Adrenal gland (tissue), 12 donors: ENCODE data around the gene ARL15. TPM values are rescaled to one million over a fixed set of nuclear protein-coding genes. Genes with fewer than 3 reads are reported as not detected.

Source experiments
- DNase-seq, 7 donors: peaks; one replicate each; pipeline ENCODE4 v3.0.0-alpha.2; 2019 to 2020
- H3K27ac ChIP-seq, 5 donors: fragments of 200-600 bp; sonication (generic) in 4 of 5; 1 replicate in 3 of 5; 2 replicates in 2 of 5; pipeline versions ENCODE4 v1.5.1 to v1.8.0; 2016 to 2020; ENCODE audit warnings: mild to moderate bottlenecking in 1 of 5
- H3K27me3 ChIP-seq: fragments of 200-600 bp; 2 replicates; pipeline ENCODE4 v1.8.0; 2021
- H3K36me3 ChIP-seq, 2 donors: fragments of 200-600 bp; replicated peaks in 1 of 2; 1 replicate in 1 of 2; 2 replicates in 1 of 2; pipeline versions ENCODE4 v1.5.1 to v1.8.0; 2018 to 2022
- H3K4me1 ChIP-seq, 2 donors: fragments of 200-600 bp; replicated peaks in 1 of 2; 1 replicate in 1 of 2; 2 replicates in 1 of 2; pipeline versions ENCODE4 v1.5.1 to v1.8.0; 2018 to 2021
- H3K4me3 ChIP-seq, 4 donors: fragments of 200-600 bp; sonication (generic) in 3 of 4; one replicate each; pipeline ENCODE4 v1.5.1; 2016 to 2018
- H3K9me3 ChIP-seq, 3 donors: fragments of 200-600 bp; sonication (generic) in 1 of 3; replicated peaks in 1 of 3; 1 replicate in 2 of 3; 2 replicates in 1 of 3; pipeline versions ENCODE4 v1.5.1 to v1.8.0; 2016 to 2021
- CTCF ChIP-seq, 6 experiments: fragments of 450-650 bp in 4 of 6; fragments of 200-600 bp in 2 of 6; sonication (generic) in 1 of 6; IDR thresholded peaks; 1 replicate in 5 of 6; 2 replicates in 1 of 6; pipeline versions ENCODE4 v1.5.1 to v1.8.0; 2016 to 2021; ENCODE audit warnings: antibody characterized with exemption in 6 of 6, mild to moderate bottlenecking in 2 of 6, moderate library complexity in 1 of 6
- POLR2A ChIP-seq, 2 donors: fragments of 450-650 bp; IDR thresholded peaks; one replicate each; pipeline ENCODE4 v1.6.1; 2017; ENCODE audit warnings: antibody characterized with exemption in 2 of 2, mild to moderate bottlenecking in 2 of 2, moderate library complexity in 1 of 2
- WGBS, 4 donors: extraction: QIAGEN DNeasy Blood & Tissue Kit in 2 of 4; methylation state at CpG; one replicate each; pipeline versions ENCODE4 v1.1.5 to v1.1.7; 2013 to 2017; 5-methylcytosine and 5-hydroxymethylcytosine counted together
- intact Hi-C, 2 donors: fragments of 100-400 bp; cut with DNase I; formaldehyde crosslinking; loops; one replicate each; pipeline versions ENCODE4 v1.14.1 to v1.15.0; 2022 to 2023
- polyA plus RNA-seq, 3 donors: library from polyadenylated mRNA; stranded (reverse); fragments of 200-250 nt in 2 of 3; fragments of 350-450 nt in 1 of 3; fragmentation: Illumina TruSeq in 1 of 3; extraction: RNeasy Lipid Tissue Mini Kit (QIAGEN cat#74804) in 1 of 3; gene quantifications; one replicate each; pipeline ENCODE4 v1.2.3, GENCODE V29; 2013 to 2014
- total RNA-seq, 9 donors: library from RNA; depleted of rRNA in 4 of 9; stranded (reverse); fragments of >200 nt in 4 of 9; fragments of 120-200 nt in 1 of 9; fragmentation: NEBNext Ultra II Directional in 1 of 9; extraction: Animal tissue kit (Norgen Biotek cat#: 25700) in 1 of 9; gene quantifications; one replicate each; pipeline versions ENCODE4 v1.1.0 to v1.2.4, GENCODE V29; 2013 to 2023
- donor health status: healthy with polysubstance abuse.
- donor health status: Bipolar disorder and iron deficiency.
- donor health status: DM: yes; HTN: yes; CAD: no.
- donor health status: DM: no; HTN: no; CAD: no.
- donor health status: DM: no; HTN: no; CAD: no.
- donor health status: DM: yes; HTN: yes; CAD: no.

The ARL15 gene
- total and polyA plus RNA-seq, 12 donors: 12.1 to 85.6 (median 38.9) TPM

DNA sequence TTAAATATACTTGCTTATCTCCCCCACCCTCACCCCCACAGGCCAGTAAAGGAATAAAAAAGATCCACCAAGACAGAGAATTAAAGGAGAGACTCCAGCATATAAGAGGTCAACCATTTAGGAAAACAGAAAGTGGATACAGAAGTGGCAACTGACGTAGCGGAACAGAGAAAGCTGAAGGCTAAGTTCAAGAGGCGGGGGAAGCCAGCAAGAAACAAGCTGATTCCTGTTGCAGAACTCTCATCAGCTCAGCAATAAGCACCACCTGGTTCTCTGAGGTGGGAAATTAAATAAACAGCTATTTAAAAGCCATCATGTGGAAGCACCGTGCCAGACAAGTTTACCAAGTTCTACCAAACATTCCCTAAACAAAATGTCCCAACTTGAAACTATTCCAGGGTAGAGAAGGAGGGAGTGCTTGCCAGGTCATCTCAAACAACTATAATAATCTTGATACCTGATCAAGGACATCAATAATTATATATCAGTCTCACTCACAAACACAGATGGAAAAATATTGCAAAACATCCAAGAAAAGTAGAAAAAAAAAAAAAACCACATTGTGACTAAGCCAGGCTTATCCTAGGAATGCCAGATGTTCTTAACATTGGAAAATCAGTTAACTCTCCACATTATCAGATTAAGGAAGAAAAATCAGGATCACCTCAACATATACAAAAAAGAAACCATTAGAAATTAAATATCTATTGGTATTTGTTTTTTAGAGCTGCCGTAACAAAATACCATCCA is 7.3 kb upstream of the ARL15 start:
- Histone ChIP-seq H3K4me1 (peaks cover 0 to 5% of the 10 kb centered on the region in 2 donors), H3K4me3 (no peak overlapping the region), H3K9me3 (no peaks in the 10 kb centered on the region), H3K27ac (no peak overlapping the region), H3K36me3 (no peaks in the 10 kb centered on the region), H3K27me3 (no peaks in the 10 kb centered on the region)
- intact Hi-C loops: loop anchor here (10.0 kb wide), 2 partner anchors 63 to 97 kb away; no protein-coding TSS in a partner anchor
- no peak for DNase-seq
- 82 to 89% (median 83%) methylated on average over 5 of the region's 5 CpGs for WGBS, 4 donors
- no peak for TF ChIP-seq POLR2A (IDR thresholded peaks at IDR 0.05)
- no peak for TF ChIP-seq CTCF (IDR thresholded peaks at IDR 0.05)

- H3K27ac ChIP-seq: no peak overlapping the region
- H3K4me1 ChIP-seq: peaks cover 0 to 2% of the 10 kb centered on the region in 2 donors
- H3K9me3 ChIP-seq: no peaks in the 10 kb centered on the region
- no peaks in the 10 kb centered on the region for H3K27me3 ChIP-seq
- TF ChIP-seq CTCF (IDR thresholded peaks at IDR 0.05) (no peak), POLR2A (IDR thresholded peaks at IDR 0.05) (no peak)
- WGBS, 4 donors: 85 to 90% (median 89%) methylated on average over 5 of the region's 5 CpGs
- intact Hi-C loops: loop anchor here (10.0 kb wide), 2 partner anchors 61 to 99 kb away; no protein-coding TSS in a partner anchor
- DNase-seq: no peak
- H3K36me3 ChIP-seq: no peaks in the 10 kb centered on the region
- H3K4me3 ChIP-seq: no peak overlapping the region
Observed at GRCh38 chr5:54315736-54316528, 5.6 kb upstream of the ARL15 start.

- Histone ChIP-seq H3K4me1 (peaks cover 9 to 10% of the 10 kb centered on the region in 2 donors), H3K36me3 (no peaks in the 10 kb centered on the region), H3K27me3 (no peaks in the 10 kb centered on the region), H3K27ac (no peak overlapping the region), H3K9me3 (no peaks in the 10 kb centered on the region), H3K4me3 (no peak overlapping the region)
- no peak for TF ChIP-seq POLR2A (IDR thresholded peaks at IDR 0.05)
- no peak for TF ChIP-seq CTCF (IDR thresholded peaks at IDR 0.05)
- intact Hi-C loops: loop anchor here (10.0 kb wide), 2 partner anchors 59 to 101 kb away; no protein-coding TSS in a partner anchor
- 75 to 87% (median 84%) methylated on average over 7 of the region's 7 CpGs for WGBS, 4 donors
- DNase-seq: no peak
Observed at GRCh38 chr5:54313311-54314270, 3.2 kb upstream of the ARL15 start.
